WTC11 (cell line): ENCODE measurements around the gene ZBTB25. TPM values are rescaled to one million over a fixed set of nuclear protein-coding genes. Genes with fewer than 3 reads are reported as not detected.
A peak's percentile ranks its signal among the peaks of the same experiment; 100 is the strongest.

Experiments
- ATAC-seq: fragments of 200-7000 bp; cut with Tn5 transposase; 2 replicates; pipeline ENCODE4 v1.10.0; 2021; ENCODE audit warnings: mild to moderate bottlenecking, moderate library complexity
- CTCF ChIA-PET: fragments of 300-600 bp; sonication (Branson Sonifier 250); formaldehyde crosslinking; loops from one replicate; lab custom pipeline; 2021; ENCODE audit warnings: antibody characterized with exemption; lab: Charles Lee
- POLR2A ChIA-PET: fragments of 350-600 bp; sonication (Branson Sonifier 250); formaldehyde crosslinking; loops from one replicate; lab custom pipeline; 2021; ENCODE audit warnings: antibody characterized with exemption; lab: Charles Lee
- DNase-seq: peaks from one replicate; pipeline ENCODE4 v3.0.0; 2021; ENCODE audit warnings: low spot score
- H3K27ac Mint-ChIP-seq: 2 replicates; pipeline ENCODE4 v1.8.0; 2021; ENCODE audit warnings: mixed read lengths
- H3K27me3 Mint-ChIP-seq: 2 replicates; pipeline ENCODE4 v1.8.0; 2021; ENCODE audit warnings: low read depth, mild to moderate bottlenecking, moderate library complexity, mixed read lengths
- H3K36me3 Mint-ChIP-seq: 2 replicates; pipeline ENCODE4 v1.8.0; 2021; ENCODE audit warnings: mixed read lengths
- H3K4me1 Mint-ChIP-seq: 2 replicates; pipeline ENCODE4 v1.8.0; 2022; ENCODE audit warnings: mixed read lengths
- H3K4me3 Mint-ChIP-seq: 2 replicates; pipeline ENCODE4 v1.8.0; 2021; ENCODE audit warnings: mild to moderate bottlenecking, moderate library complexity, mixed read lengths
- H3K9me3 Mint-ChIP-seq: 2 replicates; pipeline ENCODE4 v1.8.0; 2021; ENCODE audit warnings: mixed read lengths
- ATF1 ChIP-seq: sonication (generic); formaldehyde crosslinking; IDR thresholded peaks from 2 replicates; pipeline ENCODE4 v1.8.1; 2023; ENCODE audit warnings: mild to moderate bottlenecking, moderate library complexity, missing genetic modification reagents
- CREB1 ChIP-seq: sonication (generic); formaldehyde crosslinking; IDR thresholded peaks from 2 replicates; pipeline ENCODE4 v1.8.0; 2023; ENCODE audit warnings: mild to moderate bottlenecking, missing genetic modification reagents
- GABPB1 ChIP-seq: sonication (generic); formaldehyde crosslinking; IDR thresholded peaks from 2 replicates; pipeline ENCODE4 v1.8.1; 2023; ENCODE audit warnings: mild to moderate bottlenecking, missing genetic modification reagents
- GRHL2 ChIP-seq: fragments of 250-450 bp; sonication (Bioruptor Pico); IDR thresholded peaks from 2 replicates; pipeline ENCODE4 v1.8.0; 2022; ENCODE audit warnings: mild to moderate bottlenecking, moderate library complexity; ENCODE audit not compliant: insufficient replicate concordance, severe bottlenecking
- GTF2I ChIP-seq: fragments of 250-450 bp; sonication (Bioruptor Pico); conservative IDR thresholded peaks from 2 replicates; pipeline ENCODE4 v1.4.0; 2021; ENCODE audit warnings: mild to moderate bottlenecking
- HMGA2 ChIP-seq: fragments of 250-450 bp; sonication (Bioruptor Pico); IDR thresholded peaks from 2 replicates; pipeline ENCODE4 v1.4.0; 2021; ENCODE audit warnings: mild to moderate bottlenecking, moderate library complexity
- MXD4 ChIP-seq: fragments of 250-450 bp; sonication (Bioruptor Pico); IDR thresholded peaks from 2 replicates; pipeline ENCODE4 v1.8.0; 2021; ENCODE audit warnings: mild to moderate bottlenecking, moderate library complexity, borderline replicate concordance
- OVOL2 ChIP-seq: fragments of 250-450 bp; sonication (Bioruptor Pico); IDR thresholded peaks from 2 replicates; pipeline ENCODE4 v1.9.0; 2021; ENCODE audit warnings: mild to moderate bottlenecking, borderline replicate concordance
- PRRX2 ChIP-seq: fragments of 250-450 bp; sonication (Bioruptor Pico); IDR thresholded peaks from 2 replicates; pipeline ENCODE4 v1.8.0; 2021; ENCODE audit warnings: mild to moderate bottlenecking
- RORB ChIP-seq: fragments of 250-450 bp; sonication (Bioruptor Pico); IDR thresholded peaks from 2 replicates; pipeline ENCODE4 v1.9.0; 2021; ENCODE audit warnings: mild to moderate bottlenecking
- TEAD4 ChIP-seq: sonication (generic); formaldehyde crosslinking; IDR thresholded peaks from 2 replicates; pipeline ENCODE4 v1.8.0; 2022; ENCODE audit warnings: mild to moderate bottlenecking, missing genetic modification reagents
- ZBTB21 ChIP-seq: sonication (generic); formaldehyde crosslinking; IDR thresholded peaks from 2 replicates; pipeline ENCODE4 v1.8.1; 2023; ENCODE audit warnings: mild to moderate bottlenecking, missing genetic modification reagents, borderline replicate concordance
- ZNF121 ChIP-seq: sonication (generic); formaldehyde crosslinking; IDR thresholded peaks from 2 replicates; pipeline ENCODE4 v1.8.0; 2023; ENCODE audit warnings: missing genetic modification reagents
- ZNF219 ChIP-seq: sonication (generic); formaldehyde crosslinking; IDR thresholded peaks from 2 replicates; pipeline ENCODE4 v1.8.0; 2023; ENCODE audit warnings: missing genetic modification reagents, mild to moderate bottlenecking, borderline replicate concordance
- ZNF232 ChIP-seq: sonication (generic); formaldehyde crosslinking; IDR thresholded peaks from 2 replicates; pipeline ENCODE4 v1.8.0; 2022; ENCODE audit warnings: mild to moderate bottlenecking, missing genetic modification reagents
- ZNF263 ChIP-seq: sonication (generic); formaldehyde crosslinking; IDR thresholded peaks from 2 replicates; pipeline ENCODE4 v1.8.1; 2022; ENCODE audit warnings: low read depth, mild to moderate bottlenecking, moderate library complexity, missing genetic modification reagents
- ZNF396 ChIP-seq: fragments of 250-450 bp; sonication (Bioruptor Pico); IDR thresholded peaks from 2 replicates; pipeline ENCODE4 v1.8.0; 2021; ENCODE audit warnings: mild to moderate bottlenecking, moderate library complexity, borderline replicate concordance
- ZNF416 ChIP-seq: fragments of 250-450 bp; sonication (Bioruptor Pico); IDR thresholded peaks from 2 replicates; pipeline ENCODE4 v1.9.0; 2021; ENCODE audit warnings: mild to moderate bottlenecking, inconsistent platforms
- total RNA-seq: library from RNA; stranded (reverse); gene quantifications from 3 replicates; pipeline ENCODE4 v1.2.3, GENCODE V29; 2021
- TF ChIP-seq, protein P1 (sequence below): sonication (generic); formaldehyde crosslinking; conservative IDR thresholded peaks from 2 replicates; pipeline ENCODE4 v1.8.1; 2023; ENCODE audit warnings: mild to moderate bottlenecking, low read depth, missing genetic modification reagents, moderate library complexity
- TF ChIP-seq, protein P2 (sequence below): sonication (generic); formaldehyde crosslinking; IDR thresholded peaks from 2 replicates; pipeline ENCODE4 v1.8.0; 2023; ENCODE audit warnings: missing genetic modification reagents
- TF ChIP-seq, protein P3 (sequence below): fragments of 250-450 bp; sonication (Bioruptor Pico); IDR thresholded peaks from 2 replicates; pipeline ENCODE4 v2.1.2; 2022; ENCODE audit warnings: mild to moderate bottlenecking, moderate library complexity
- TF ChIP-seq, protein P4 (sequence below): sonication (generic); formaldehyde crosslinking; IDR thresholded peaks from 2 replicates; pipeline ENCODE4 v1.8.0; 2022; ENCODE audit warnings: mild to moderate bottlenecking, missing genetic modification reagents
- TF ChIP-seq, protein P5 (sequence below): sonication (generic); formaldehyde crosslinking; IDR thresholded peaks from 2 replicates; pipeline ENCODE4 v1.8.1; 2023; ENCODE audit warnings: mild to moderate bottlenecking, missing genetic modification reagents, moderate library complexity
- TF ChIP-seq, protein P6 (sequence below): sonication (generic); formaldehyde crosslinking; IDR thresholded peaks from 2 replicates; pipeline ENCODE4 v1.8.0; 2023; ENCODE audit warnings: missing genetic modification reagents, mild to moderate bottlenecking, borderline replicate concordance

ZBTB25 gene
- total RNA-seq, 1 experiment from 2014 or later, result 11.9 TPM

DNA sequence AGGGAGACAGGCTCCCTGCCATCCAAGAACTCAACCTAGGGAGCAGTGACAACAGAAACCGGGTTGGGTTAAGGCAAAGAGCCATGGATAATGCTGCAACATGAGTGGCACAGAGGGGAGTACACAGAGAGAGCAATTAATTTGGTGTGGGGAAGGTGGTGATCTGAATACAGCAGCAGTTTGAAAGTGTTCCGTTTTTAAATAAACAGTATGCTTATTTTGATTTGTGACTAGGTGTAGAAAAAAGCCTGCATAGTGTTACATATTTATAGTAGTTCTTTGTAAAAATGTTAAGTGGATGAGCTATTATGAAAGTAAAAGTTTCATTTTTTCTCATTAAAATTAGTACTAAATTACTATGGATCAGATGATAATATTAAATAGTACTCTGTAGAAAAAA, 29.6 kb downstream of the ZBTB25 start:
- Mint-ChIP-seq H3K36me3 (no peaks in the 10 kb centered on the region), H3K4me3 (no peak overlapping the region), H3K27me3 (no peaks in the 10 kb centered on the region), H3K4me1 (peaks cover 14% of the 10 kb centered on the region; the same call in 1 of the 2 replicates), H3K27ac (peak overlapping the region; percentile 43; the same call in 1 of the 2 replicates), H3K9me3 (no peaks in the 10 kb centered on the region)
- ChIA-PET CTCF (no interaction called here), POLR2A (no interaction called here)
- DNase-seq (no peak), ATAC-seq (no peak)
- no peak for TF ChIP-seq PRRX2
- no peak for TF ChIP-seq ZNF416 (CRISPR knock-in tag)
- TF ChIP-seq GTF2I, result no peak
- no peak for TF ChIP-seq ZNF219
- TF ChIP-seq, protein P1, sequence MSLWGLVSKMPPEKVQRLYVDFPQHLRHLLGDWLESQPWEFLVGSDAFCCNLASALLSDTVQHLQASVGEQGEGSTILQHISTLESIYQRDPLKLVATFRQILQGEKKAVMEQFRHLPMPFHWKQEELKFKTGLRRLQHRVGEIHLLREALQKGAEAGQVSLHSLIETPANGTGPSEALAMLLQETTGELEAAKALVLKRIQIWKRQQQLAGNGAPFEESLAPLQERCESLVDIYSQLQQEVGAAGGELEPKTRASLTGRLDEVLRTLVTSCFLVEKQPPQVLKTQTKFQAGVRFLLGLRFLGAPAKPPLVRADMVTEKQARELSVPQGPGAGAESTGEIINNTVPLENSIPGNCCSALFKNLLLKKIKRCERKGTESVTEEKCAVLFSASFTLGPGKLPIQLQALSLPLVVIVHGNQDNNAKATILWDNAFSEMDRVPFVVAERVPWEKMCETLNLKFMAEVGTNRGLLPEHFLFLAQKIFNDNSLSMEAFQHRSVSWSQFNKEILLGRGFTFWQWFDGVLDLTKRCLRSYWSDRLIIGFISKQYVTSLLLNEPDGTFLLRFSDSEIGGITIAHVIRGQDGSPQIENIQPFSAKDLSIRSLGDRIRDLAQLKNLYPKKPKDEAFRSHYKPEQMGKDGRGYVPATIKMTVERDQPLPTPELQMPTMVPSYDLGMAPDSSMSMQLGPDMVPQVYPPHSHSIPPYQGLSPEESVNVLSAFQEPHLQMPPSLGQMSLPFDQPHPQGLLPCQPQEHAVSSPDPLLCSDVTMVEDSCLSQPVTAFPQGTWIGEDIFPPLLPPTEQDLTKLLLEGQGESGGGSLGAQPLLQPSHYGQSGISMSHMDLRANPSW (CRISPR knock-in tag), result no peak
- TF ChIP-seq TEAD4 (CRISPR knock-in tag), result no peak
- no peak for TF ChIP-seq CREB1 (CRISPR knock-in tag)
- no peak for TF ChIP-seq MXD4 (CRISPR knock-in tag)
- TF ChIP-seq, protein P2, sequence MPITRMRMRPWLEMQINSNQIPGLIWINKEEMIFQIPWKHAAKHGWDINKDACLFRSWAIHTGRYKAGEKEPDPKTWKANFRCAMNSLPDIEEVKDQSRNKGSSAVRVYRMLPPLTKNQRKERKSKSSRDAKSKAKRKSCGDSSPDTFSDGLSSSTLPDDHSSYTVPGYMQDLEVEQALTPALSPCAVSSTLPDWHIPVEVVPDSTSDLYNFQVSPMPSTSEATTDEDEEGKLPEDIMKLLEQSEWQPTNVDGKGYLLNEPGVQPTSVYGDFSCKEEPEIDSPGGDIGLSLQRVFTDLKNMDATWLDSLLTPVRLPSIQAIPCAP (CRISPR knock-in tag), result no peak

DNA sequence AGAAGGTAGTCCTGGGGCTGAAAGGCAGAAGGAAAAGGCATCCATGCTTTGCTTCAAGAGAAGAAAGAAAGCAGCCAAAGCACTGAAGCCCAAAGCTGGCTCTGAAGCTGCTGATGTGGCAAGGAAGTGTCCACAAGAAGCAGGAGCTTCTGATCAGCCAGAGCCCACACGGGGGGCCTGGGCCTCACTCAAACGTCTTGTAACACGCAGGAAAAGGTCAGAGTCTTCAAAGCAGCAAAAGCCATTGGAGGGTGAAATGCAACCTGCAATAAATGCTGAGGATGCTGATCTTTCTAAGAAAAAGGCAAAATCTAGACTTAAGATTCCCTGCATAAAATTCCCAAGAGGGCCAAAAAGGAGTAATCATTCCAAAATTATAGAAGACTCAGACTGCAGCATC, 35.2 kb downstream of the ZBTB25 start:
- H3K4me1 Mint-ChIP-seq, result peaks cover 17% of the 10 kb centered on the region
- H3K4me3 Mint-ChIP-seq, result no peak overlapping the region
- H3K27me3 Mint-ChIP-seq, result peaks cover 3% of the 10 kb centered on the region
- H3K36me3 Mint-ChIP-seq, result no peaks in the 10 kb centered on the region
- ChIA-PET POLR2A (no interaction called here), CTCF (interaction anchor here (1.3 kb wide), 1 partner anchor 43 kb away, joined by 3 read pairs; no protein-coding TSS in a partner anchor)
- TF ChIP-seq, protein P1 (CRISPR knock-in tag), result no peak
- TF ChIP-seq OVOL2 (CRISPR knock-in tag) (no peak), ZNF121 (CRISPR knock-in tag) (no peak), ATF1 (CRISPR knock-in tag) (no peak), GABPB1 (no peak), RORB (CRISPR knock-in tag) (no peak), GRHL2 (CRISPR knock-in tag) (no peak), ZBTB21 (CRISPR knock-in tag) (no peak), ZNF263 (CRISPR knock-in tag) (no peak), HMGA2 (no peak), ZNF232 (CRISPR knock-in tag) (no peak), ZNF396 (CRISPR knock-in tag) (no peak)
- TF ChIP-seq, protein P3, sequence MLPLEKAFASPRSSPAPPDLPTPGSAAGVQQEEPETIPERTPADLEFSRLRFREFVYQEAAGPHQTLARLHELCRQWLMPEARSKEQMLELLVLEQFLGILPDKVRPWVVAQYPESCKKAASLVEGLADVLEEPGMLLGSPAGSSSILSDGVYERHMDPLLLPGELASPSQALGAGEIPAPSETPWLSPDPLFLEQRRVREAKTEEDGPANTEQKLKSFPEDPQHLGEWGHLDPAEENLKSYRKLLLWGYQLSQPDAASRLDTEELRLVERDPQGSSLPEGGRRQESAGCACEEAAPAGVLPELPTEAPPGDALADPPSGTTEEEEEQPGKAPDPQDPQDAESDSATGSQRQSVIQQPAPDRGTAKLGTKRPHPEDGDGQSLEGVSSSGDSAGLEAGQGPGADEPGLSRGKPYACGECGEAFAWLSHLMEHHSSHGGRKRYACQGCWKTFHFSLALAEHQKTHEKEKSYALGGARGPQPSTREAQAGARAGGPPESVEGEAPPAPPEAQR, result no peak
- TF ChIP-seq, protein P4, sequence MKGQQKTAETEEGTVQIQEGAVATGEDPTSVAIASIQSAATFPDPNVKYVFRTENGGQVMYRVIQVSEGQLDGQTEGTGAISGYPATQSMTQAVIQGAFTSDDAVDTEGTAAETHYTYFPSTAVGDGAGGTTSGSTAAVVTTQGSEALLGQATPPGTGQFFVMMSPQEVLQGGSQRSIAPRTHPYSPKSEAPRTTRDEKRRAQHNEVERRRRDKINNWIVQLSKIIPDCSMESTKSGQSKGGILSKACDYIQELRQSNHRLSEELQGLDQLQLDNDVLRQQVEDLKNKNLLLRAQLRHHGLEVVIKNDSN, result no peak
- TF ChIP-seq, protein P5, sequence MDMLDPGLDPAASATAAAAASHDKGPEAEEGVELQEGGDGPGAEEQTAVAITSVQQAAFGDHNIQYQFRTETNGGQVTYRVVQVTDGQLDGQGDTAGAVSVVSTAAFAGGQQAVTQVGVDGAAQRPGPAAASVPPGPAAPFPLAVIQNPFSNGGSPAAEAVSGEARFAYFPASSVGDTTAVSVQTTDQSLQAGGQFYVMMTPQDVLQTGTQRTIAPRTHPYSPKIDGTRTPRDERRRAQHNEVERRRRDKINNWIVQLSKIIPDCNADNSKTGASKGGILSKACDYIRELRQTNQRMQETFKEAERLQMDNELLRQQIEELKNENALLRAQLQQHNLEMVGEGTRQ (CRISPR knock-in tag), result no peak
- TF ChIP-seq, protein P6, sequence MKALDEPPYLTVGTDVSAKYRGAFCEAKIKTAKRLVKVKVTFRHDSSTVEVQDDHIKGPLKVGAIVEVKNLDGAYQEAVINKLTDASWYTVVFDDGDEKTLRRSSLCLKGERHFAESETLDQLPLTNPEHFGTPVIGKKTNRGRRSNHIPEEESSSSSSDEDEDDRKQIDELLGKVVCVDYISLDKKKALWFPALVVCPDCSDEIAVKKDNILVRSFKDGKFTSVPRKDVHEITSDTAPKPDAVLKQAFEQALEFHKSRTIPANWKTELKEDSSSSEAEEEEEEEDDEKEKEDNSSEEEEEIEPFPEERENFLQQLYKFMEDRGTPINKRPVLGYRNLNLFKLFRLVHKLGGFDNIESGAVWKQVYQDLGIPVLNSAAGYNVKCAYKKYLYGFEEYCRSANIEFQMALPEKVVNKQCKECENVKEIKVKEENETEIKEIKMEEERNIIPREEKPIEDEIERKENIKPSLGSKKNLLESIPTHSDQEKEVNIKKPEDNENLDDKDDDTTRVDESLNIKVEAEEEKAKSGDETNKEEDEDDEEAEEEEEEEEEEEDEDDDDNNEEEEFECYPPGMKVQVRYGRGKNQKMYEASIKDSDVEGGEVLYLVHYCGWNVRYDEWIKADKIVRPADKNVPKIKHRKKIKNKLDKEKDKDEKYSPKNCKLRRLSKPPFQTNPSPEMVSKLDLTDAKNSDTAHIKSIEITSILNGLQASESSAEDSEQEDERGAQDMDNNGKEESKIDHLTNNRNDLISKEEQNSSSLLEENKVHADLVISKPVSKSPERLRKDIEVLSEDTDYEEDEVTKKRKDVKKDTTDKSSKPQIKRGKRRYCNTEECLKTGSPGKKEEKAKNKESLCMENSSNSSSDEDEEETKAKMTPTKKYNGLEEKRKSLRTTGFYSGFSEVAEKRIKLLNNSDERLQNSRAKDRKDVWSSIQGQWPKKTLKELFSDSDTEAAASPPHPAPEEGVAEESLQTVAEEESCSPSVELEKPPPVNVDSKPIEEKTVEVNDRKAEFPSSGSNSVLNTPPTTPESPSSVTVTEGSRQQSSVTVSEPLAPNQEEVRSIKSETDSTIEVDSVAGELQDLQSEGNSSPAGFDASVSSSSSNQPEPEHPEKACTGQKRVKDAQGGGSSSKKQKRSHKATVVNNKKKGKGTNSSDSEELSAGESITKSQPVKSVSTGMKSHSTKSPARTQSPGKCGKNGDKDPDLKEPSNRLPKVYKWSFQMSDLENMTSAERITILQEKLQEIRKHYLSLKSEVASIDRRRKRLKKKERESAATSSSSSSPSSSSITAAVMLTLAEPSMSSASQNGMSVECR (CRISPR knock-in tag), result no peak
- no peak overlapping the region for H3K27ac Mint-ChIP-seq
- no peak for DNase-seq
- H3K9me3 Mint-ChIP-seq, result no peaks in the 10 kb centered on the region
- no peak for ATAC-seq
